Stimulated activated CD8-positive, alpha-beta memory T cell treated with anti-CD3 and anti-CD28 coated beads, Interleukin-7, amount 100 ng/mL, for 48 hours (primary cell): ENCODE measurements around the gene UGT2B17.
"Not testable (repeated sequence)": the region's sequence is repeated elsewhere in the genome, so short reads cannot be mapped to it uniquely, and the experiment has no call there.

Source experiments
- DNase-seq, 2 donors: peaks; one replicate each; pipeline ENCODE4 v3.0.0-alpha.2; 2020; ENCODE audit warnings: low read depth in 1 of 2; ENCODE audit errors: extremely low read depth in 1 of 2

Gene UGT2B17

DNA sequence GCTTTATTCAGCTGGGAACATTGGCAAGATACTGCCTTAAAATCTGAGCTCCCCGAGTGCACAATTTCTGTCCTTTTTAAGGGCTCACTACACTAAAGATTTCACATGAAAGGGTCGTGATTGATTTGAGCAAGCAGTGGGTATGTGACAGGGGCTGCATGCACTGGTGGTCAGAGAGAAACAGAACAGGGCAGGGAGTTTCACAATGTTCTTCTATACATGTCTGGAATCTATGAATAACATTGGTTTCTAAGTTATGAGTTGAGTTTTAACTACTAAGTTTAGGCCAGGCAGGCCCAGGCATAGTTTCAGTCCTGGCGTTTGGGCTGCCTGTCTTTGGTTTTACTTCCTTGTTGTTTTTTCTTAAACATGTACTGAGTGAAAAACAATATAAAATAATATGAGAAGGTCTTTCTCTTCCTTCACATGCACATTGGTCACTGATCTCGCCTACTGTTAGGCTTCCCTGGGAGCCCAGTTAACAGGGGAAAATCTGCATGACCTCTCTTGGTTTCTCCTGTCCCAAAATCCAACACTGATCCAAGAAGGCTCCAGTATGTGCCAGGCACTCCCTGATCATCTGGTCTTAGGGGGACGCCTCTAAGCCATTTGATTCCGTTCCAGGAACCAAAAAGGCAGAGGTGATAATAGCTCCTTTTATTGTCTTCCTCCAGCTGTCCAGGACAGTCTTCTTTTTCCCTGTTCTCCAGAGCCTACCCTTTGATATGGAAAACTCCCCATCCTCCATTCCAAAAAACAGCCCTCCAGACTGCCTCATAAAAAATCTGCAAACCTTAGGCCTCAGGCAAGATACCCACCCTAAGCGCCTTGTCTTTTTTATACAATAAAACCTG, at the start of gene UGT2B17:
UGT2B17 (minus strand) TSS at position 51 of the 854 bp plus-strand sequence. CDS start 7,838 bp downstream, outside the sequence.
- DNase-seq, result no peak

DNA sequence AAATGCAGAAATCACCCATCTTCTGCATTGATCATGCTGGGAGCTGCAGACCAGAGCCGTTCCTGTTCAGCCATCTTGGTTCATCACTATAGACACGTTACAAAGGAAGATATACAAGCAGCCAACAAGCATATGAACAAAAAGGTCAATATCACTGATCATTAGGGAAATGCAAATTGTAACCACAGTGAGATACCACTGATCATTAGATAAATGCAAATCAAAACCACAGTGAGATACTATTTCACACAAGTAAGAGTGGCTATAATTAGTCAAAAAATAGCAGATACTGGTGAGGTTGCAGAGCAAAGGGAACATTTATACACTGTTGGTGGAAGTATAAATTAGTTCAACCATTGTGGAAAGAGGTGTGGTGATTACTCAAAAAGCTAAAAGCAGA, 46.6 kb upstream of the UGT2B17 start:
- not testable (repeated sequence) for DNase-seq

DNA sequence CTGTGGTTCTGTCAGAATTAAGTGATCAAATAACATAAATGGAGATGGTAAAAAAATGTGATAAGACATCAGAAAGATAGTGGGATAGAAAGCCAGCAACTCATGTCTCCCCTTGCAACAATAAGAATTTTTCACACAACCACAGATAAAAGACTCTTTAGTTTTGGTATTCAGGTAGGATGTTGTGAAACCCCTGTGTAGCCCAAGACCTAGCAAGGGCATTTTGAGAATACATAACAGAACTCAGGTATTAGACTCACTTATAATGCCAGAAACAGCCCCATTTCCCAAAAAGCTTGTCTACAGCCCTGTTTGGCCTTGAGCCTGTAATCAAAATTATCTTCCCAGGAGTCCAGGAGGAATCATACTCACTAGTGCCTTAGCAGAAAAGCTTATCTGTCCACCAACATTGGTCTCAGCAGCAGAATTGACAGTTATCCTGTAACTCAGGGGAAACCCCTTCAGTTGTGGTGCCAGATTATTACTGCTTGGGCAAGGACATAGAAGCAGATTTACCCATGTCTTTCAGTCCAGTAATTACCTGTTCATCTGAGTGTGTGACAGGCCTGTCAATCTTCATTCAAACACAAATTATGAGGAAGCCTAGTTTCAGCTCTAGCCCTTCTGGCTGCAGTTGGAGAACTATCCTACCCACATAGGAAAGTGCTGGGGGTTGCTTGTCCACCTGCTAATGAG, 41.0 kb upstream of the UGT2B17 start:
- DNase-seq, result no peak

DNA sequence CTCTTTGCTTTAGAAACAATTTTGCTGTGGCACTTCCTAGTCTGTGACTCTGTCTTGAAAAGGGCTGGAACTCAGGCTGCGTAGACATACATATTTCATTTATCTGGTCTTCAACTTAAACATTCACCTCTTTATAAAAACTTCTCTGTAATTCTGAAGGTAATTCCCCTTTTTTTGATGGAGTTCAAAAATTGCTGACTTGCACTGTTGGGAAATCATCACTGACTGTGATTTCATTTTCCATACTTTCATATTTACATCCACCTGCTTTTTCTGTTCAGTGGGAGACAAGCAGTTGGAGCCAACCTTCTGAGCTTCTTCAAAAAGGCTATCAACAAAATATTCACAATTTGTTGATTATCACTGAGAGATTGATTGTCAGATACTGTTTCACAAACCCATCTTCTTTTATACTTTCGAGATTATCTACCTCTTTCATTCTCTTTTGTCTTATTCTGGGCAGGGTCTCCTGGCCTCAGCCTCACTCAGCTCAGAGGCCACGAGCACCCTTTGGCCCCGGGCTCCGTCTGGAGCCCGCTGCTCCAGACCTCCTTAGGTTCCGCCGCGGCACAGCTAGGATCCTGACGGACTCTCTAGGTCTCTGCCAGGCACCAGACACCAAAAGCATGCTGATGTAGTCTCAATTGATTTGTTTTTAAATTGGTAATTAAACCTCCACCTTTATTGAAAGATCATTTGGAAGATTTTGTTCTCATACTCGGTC, 39.7 kb upstream of the UGT2B17 start:
- DNase-seq, result no peak

DNA sequence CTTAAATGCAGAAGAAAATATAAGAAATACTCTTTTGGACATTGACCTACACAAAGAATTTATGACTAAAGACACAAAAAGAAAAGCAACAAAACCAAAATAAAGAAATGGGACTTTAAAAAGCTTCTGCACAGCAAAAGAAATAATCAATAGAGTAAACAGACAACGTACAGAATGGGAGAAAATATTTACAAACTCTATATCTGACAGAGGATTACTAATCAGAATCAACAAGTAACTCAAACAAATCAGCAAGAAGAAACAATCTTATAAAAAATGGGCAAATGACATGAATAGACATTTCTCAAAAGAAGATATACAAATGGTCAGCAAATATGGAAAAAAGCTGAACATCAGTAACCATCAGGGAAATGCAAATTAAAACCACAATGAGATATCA, 37.6 kb upstream of the UGT2B17 start:
- no peak for DNase-seq

DNA sequence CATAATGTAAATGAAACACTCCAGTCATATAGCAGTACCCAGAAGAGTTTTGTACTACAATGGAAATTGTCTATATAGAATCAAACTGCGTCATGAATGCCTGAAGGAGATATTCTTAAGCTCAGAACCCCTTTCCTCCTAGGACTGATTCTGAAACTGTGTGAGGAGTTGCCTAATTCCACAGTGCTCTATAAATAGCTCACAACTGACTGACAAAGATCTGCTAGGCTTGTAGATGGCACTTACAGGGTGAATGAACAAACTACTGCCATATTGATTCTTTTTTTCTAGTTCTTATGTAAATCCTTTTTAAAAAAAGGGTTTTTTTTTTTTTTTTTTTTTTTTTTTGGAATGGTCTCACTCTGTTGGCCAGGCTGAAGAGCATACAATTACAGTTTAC, 30.1 kb upstream of the UGT2B17 start:
- no peak for DNase-seq

DNA sequence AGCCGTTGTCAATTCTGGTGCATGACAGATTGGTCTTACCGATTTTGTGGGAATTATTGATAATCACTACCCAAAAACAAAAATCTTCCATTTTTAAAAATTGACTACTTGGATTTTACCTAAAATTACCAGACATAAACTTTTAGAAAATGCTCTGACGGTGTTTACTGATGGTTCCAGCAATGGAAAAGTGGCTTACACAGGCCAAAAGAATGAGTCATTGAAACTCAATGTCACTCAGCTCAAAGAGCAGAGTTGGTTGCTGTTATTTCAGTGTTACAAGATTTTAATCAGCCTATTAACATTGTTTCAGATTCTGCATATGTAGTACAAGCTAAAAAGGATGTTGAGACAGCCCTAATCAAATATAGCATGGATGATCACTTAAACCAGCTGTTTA, 23.0 kb upstream of the UGT2B17 start:
- DNase-seq, result no peak

DNA sequence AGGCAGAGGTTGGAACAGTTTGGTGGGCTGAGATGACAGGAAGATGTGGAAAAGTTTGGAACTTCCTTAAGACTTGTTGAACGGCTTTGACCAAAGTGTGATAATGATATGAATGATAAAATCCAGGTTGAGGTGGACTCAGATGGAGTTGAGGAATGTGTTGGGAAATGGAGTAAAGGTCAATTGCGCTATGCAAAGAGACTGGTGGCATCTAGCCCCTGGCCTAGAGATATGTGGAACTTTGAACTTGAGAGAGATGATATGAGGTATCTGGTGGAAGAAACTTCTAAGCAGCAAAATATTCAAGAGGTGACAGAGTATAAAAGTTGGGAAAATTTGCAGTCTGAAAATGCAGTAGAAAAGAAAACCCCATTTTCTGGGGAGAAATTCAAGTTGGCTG, 21.4 kb upstream of the UGT2B17 start:
- no peak for DNase-seq

DNA sequence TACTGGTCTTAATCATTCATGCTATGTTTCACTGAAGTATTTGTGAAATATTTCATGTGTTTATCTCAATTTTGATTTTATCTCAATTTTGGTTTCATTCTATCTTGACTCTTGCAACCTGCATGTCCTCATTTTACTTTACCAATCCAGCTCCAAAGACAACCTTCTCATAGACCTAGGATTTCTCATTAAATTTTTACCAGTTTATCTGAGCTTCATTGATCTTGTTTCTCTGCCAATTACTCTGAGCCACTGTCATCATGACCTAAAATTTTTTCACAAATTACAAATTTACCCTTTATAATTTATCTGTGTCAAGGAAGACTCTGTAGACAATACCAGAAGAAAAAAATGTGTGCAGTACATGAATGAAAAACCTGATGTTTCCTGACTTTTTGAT, 18.6 kb upstream of the UGT2B17 start:
- DNase-seq, result no peak

DNA sequence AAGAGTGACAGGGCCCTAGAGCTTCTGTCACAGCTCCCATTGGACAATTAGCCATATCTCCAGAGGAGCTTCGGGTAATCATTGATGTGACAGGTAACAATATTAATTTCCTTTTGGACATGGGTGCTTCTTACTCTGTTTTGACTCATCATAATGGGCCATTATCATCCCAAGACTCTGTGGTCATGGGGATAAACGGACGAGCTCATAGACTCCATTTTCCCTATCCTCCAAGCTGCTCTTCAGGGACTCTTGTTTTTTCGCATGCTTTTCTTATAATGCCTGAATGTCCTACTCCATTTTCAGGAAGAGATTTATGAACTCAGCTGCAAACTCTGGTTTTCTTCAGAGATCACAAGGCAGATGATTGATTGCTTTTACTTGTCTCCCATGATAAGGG, 17.0 kb upstream of the UGT2B17 start:
- DNase-seq, result no peak

DNA sequence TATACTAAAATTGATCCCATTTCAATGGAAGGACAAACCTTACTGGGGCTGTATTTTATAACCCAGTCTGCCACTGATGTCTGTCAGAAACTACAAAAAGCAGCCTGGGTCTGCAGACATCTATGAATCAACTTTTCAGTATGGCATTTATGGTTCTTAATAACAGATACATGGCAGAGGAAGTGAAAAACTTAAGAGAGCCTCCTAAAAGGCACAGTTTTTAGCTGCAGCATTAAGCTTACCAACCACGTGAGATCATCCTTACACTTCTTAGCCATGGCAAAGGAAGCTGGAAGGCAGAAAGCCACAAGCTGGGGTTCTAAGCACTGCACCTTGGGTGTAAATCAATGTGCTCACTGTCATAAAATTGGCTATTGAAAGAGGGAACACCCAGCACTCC, 16.6 kb upstream of the UGT2B17 start:
- DNase-seq, result no peak

DNA sequence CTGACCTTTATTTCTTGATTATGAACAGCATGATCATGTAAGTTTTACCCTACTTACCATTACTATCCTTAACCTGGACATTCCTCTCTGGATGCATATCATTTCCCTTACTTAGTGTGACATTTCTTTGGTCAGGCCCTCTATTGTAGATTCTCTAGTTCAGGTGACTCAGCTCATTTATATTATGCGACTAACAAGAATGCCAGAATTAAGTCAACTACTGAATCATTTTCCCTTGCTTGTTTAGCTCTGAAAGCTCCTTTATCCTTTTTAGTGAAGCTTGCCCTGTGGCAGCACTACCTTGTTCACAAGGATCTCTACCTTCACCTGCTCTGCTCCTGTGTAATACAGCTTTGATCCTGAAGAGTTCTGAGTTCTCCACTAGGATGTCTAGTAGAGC, 15.1 kb upstream of the UGT2B17 start:
- DNase-seq, result no peak

DNA sequence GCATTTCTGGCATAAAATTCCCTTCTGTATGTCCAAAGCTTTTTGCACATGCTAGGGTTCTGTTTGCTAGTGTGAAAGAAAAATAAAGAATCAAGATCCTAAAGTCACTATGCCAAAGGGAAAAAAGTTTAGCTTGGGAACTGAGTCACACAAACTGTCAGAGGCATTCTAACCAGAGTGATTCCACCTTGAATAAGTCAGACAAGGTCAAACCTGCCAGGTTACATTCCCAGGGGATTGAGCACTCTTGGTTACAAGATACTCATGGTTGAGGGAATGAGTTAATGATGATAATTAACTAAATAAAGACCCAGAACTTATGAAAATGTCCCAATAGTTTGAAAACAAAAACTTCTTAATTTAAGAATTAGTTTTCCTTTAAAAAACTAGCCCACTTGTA, 13.7 kb upstream of the UGT2B17 start:
- no peak for DNase-seq

DNA sequence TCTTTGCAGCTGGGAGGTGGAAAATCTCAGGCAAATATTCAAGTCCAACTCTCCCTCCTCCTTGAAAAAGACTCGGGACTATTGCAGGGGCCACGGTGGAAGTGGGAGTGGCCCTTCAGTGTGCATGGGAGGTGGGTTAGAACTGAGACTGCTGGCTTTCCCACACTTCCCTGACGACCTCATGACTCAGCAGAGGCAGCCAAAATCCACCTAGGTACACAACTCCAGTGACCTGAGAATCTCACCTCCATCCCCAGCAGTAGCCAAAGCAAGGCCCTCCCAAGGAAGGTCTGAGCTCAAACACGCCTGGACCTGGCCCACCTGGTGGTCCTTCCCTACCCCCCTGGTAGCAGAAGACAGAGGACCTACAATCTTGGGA, 6.2 kb upstream of the UGT2B17 start:
- DNase-seq, result no peak

DNA sequence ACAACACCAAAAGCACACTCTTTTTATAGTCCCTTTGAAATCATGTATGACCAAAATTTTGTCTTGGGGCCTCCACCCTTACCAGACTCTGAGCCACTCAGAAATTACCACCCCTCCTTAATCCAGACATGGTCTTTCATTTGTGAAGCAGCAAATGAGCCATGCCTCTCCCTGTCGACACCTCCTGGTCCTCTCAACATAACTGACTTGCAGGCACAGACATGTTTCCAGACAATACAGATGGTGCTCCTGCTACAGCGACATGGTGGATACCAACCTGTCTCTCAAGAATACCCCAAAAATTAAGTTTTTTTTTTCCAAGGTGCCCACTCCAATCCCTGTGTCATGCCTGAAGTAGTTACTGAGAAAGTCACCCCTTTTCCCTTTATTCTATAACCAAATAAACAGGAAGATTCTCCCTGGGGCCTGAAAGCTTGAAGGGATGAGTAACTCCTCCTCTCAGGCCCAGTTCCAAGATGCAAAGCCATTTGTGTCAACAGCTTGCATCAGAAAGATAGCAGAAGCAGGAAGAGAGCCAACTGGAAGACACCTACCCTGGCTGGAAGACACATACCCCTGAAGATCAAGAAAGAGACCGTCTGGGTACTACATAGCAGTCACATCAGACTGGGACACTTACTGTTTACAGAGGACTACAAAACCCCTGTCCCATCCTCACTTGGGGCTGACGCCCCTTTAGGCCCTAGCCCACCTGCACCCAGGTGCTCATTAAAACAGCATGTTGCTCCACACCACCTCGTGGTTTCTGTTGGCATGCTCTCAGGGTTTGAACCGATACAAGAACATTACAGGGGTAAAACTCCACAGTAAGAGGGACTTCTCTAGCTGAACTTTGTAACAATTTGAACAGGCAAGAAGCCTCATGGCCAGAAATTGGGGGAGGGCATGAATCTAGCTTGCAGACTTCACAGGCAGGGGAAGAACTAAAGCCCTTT, 5.5 kb upstream of the UGT2B17 start:
- DNase-seq, result no peak

DNA sequence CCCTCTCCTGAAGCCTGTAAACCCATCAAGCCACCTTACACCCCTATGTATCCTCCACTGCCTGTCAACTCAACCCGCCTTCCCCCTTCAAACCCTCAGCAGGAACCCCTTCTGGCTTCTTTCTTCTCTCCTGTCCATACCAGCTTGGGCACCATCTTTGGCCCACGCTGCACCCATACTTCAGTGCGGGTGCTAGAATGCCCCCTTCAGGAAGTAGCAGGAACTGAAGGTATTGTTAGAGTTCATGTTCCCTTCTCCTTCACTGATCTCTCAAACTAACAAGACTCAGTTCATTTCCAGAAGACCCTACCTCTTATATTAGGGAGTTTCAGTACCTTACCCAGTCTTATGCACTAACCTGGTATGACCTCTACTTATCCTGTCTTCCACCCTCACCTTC, 1.5 kb upstream of the UGT2B17 start:
- DNase-seq, result no peak

DNA sequence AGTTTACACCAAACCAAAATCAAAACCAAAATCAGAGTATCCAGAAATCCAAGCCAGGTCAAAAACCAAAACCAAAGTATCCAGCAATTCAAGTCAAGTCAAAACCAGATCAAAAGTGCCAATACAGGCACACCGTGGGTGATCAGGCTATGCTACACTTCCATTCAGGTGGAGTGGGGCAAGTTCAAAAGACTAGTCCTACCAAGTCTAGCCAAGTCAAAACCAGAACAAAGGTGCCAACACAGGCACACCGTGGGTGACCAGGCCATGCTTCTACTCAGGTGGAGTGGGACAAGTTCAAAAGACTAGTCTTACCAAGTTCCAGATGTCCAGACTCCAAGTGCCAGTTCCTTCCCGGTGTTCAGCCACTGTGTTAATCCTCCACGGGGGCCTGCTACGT, 486 bp downstream of the UGT2B17 start:
- not testable (repeated sequence) for DNase-seq

DNA sequence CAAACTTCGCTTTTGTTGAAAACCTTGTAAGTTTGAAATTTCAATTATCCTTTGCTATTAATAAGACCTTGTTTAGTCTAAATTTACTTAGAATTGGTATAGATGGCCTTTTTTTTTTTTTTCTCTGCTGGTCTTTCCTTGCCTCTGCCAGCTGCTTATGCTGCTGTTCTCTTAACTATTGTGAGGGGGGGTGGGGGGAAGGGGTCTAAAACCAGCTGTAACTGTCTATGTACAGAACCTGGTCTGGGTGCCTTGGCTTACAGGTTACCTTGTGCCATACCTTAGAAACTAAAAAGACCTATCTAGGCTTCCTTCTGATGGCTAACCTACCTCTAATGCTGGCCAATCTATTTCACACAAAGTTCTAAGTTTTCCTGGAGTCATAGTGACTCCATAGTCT, 1.0 kb downstream of the UGT2B17 start:
- no peak for DNase-seq

DNA sequence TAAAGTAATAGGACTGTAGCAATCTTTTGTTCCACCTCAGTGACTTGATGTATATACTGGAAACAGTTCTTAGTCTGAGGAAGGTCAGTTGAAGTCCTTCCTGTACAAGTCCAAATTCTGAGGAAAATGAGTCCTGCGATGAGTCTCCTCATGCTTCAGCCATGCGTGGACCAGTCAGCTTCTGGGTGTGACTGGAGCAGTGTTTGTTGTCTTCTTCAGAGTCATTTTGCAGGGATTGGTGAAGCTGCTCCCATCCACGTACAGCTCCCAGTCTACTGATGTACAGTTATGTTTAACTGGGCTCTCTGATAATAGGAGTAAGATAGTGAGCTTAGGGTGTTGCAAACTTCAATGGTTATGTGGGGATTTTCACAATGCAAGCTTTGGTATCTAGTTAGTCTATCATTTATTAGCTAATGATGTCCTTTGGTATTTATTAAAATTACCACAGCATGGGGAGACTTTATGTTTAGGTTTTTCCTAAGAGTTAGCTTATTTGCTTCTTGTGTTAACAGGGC, 3.4 kb downstream of the UGT2B17 start:
- no peak for DNase-seq

DNA sequence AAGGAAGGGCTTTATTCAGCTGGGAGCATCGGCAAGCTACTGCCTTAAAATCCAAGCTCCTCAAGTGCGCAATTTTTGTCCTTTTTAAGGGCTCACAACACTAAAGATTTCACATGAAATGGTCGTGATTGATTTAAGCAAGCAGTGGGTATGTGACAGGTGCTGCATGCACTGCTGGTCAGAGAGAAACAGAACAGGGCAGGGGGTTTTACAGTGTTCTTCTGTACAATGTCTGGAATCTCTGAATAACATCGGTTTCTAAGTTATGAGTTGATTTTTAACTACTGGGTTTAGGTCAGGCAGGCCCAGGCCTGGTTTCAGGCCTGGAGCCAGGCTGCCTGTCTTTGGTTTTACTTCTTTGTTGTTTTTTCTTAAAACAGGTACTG, 6.0 kb downstream of the UGT2B17 start:
- no peak for DNase-seq
